ENCODE results near the gene CASK. TPM values are rescaled to one million over a fixed set of nuclear protein-coding genes. Genes with fewer than 3 reads are reported as not detected.

The CASK gene
- total and polyA plus RNA-seq, 4 donors: 3.6 to 14.8 (median 6.2) TPM

- H3K27me3 ChIP-seq (ENCODE audit: control insufficient read depth in 4 of 4, insufficient read depth in 4 of 4, low read length in 3 of 4): no peaks in the 10 kb centered on the region
- H3K36me3 ChIP-seq (ENCODE audit: control insufficient read depth in 4 of 4, insufficient read depth in 3 of 4, low read depth in 1 of 4, low read length in 3 of 4): no peaks in the 10 kb centered on the region
- no peak overlapping the region for H3K27ac ChIP-seq (ENCODE audit: low read depth in 1 of 2, low read length in 2 of 2)
- no peaks in the 10 kb centered on the region for H3K4me1 ChIP-seq (ENCODE audit: control insufficient read depth in 4 of 4, insufficient read depth in 4 of 4, low read length in 3 of 4)
- no peak overlapping the region for H3K9ac ChIP-seq (ENCODE audit: low read depth in 1 of 2, low read length in 2 of 2)
- H3K9me3 ChIP-seq (ENCODE audit: control insufficient read depth in 4 of 4, low read length in 3 of 4): peaks cover 0 to 1% (median 0%) of the 10 kb centered on the region in 4 donors
- TF ChIP-seq SP1 (IDR thresholded peaks at IDR 0.05) (no peak), CTCF (IDR thresholded peaks at IDR 0.05; ENCODE audit: low read depth, low read length, missing input control) (no peak), EGR1 (IDR thresholded peaks at IDR 0.05; ENCODE audit: low read depth in 2 of 2) (no peak), HNF4A (conservative IDR thresholded peaks at IDR 0.05) (no peak), JUND (IDR thresholded peaks at IDR 0.05) (no peak), FOXA2 (IDR thresholded peaks at IDR 0.05) (no peak), NR2F2 (IDR thresholded peaks at IDR 0.05) (no peak), RAD21 (IDR thresholded peaks at IDR 0.05) (no peak), MAX (IDR thresholded peaks at IDR 0.05) (no peak), REST (IDR thresholded peaks at IDR 0.05) (no peak), GABPA (IDR thresholded peaks at IDR 0.05 in 1 of 2, conservative IDR thresholded peaks at IDR 0.05 in 1 of 2) (no peak)
- no peak overlapping the region for H3K4me3 ChIP-seq (ENCODE audit: low read depth in 1 of 3, low read length in 3 of 3)
- WGBS: 76% methylated on average over 6 of the region's 6 CpGs
- no peak for DNase-seq (ENCODE audit: low spot score)
These were observed 10.2 kb upstream of the CASK start for GRCh38 chrX:41933546-41933945.

- TF ChIP-seq RXRA (IDR thresholded peaks at IDR 0.05) (no peak), EGR1 (IDR thresholded peaks at IDR 0.05; ENCODE audit: low read depth in 2 of 2) (no peak), SP1 (IDR thresholded peaks at IDR 0.05) (no peak), ATF3 (IDR thresholded peaks at IDR 0.05) (no peak), CTCF (IDR thresholded peaks at IDR 0.05; ENCODE audit: low read depth, low read length, missing input control) (no peak), GABPA (IDR thresholded peaks at IDR 0.05 in 1 of 2, conservative IDR thresholded peaks at IDR 0.05 in 1 of 2) (no peak), FOXA1 (IDR thresholded peaks at IDR 0.05) (no peak), RAD21 (IDR thresholded peaks at IDR 0.05) (no peak), ZBTB33 (IDR thresholded peaks at IDR 0.05) (no peak), JUND (IDR thresholded peaks at IDR 0.05) (no peak), HNF4G (IDR thresholded peaks at IDR 0.05) (no peak), FOXA2 (IDR thresholded peaks at IDR 0.05) (no peak), HNF4A (conservative IDR thresholded peaks at IDR 0.05) (no peak), TAF1 (conservative IDR thresholded peaks at IDR 0.05) (no peak), NR2F2 (IDR thresholded peaks at IDR 0.05) (no peak)
- H3K4me1 ChIP-seq (ENCODE audit: control insufficient read depth in 4 of 4, insufficient read depth in 4 of 4, low read length in 3 of 4): no peaks in the 10 kb centered on the region
- H3K27ac ChIP-seq (ENCODE audit: low read depth in 1 of 2, low read length in 2 of 2): no peak overlapping the region
- no peaks in the 10 kb centered on the region for H3K27me3 ChIP-seq (ENCODE audit: control insufficient read depth in 4 of 4, insufficient read depth in 4 of 4, low read length in 3 of 4)
- H3K36me3 ChIP-seq (ENCODE audit: control insufficient read depth in 4 of 4, insufficient read depth in 3 of 4, low read depth in 1 of 4, low read length in 3 of 4): no peaks in the 10 kb centered on the region
- 90% methylated on average over 5 of the region's 5 CpGs for WGBS
- H3K9me3 ChIP-seq (ENCODE audit: control insufficient read depth in 4 of 4, low read length in 3 of 4): peaks cover 0 to 1% (median 0%) of the 10 kb centered on the region in 4 donors
- no peak overlapping the region for H3K9ac ChIP-seq (ENCODE audit: low read depth in 1 of 2, low read length in 2 of 2)
- H3K4me3 ChIP-seq (ENCODE audit: low read depth in 1 of 3, low read length in 3 of 3): no peak overlapping the region
- no peak for DNase-seq (ENCODE audit: low spot score)
These were observed 9.5 kb upstream of the CASK start for GRCh38 chrX:41932885-41933284.
